RWPE2 (cell line): ENCODE measurements around the gene CACNA1E.

Experiments
- ATAC-seq: fragments of 200-7000 bp; cut with Tn5 transposase; 3 replicates; pipeline ENCODE4 v1.9.1; 2021; ENCODE audit warnings: low read depth
- DNase-seq: peaks from one replicate; pipeline ENCODE4 v3.0.0-alpha.2; 2020; ENCODE audit warnings: low spot score
- H3K27ac ChIP-seq: fragments of 450-650 bp; 2 replicates; pipeline ENCODE4 v1.5.1; 2017; ENCODE audit warnings: mild to moderate bottlenecking; ENCODE audit not compliant: poor library complexity, severe bottlenecking
- H3K27me3 ChIP-seq: fragments of 250-450 bp; sonication (Bioruptor Pico); 2 replicates; pipeline ENCODE4 v1.5.1; 2021; ENCODE audit warnings: mild to moderate bottlenecking, moderate library complexity; ENCODE audit not compliant: insufficient read depth, poor library complexity, severe bottlenecking
- H3K36me3 ChIP-seq: fragments of 250-450 bp; sonication (Bioruptor Pico); 2 replicates; pipeline ENCODE4 v1.5.1; 2020; ENCODE audit warnings: low read depth, mild to moderate bottlenecking, moderate library complexity
- H3K4me1 ChIP-seq: fragments of 250-450 bp; sonication (Bioruptor Pico); 2 replicates; pipeline ENCODE4 v1.5.1; 2021; ENCODE audit warnings: mild to moderate bottlenecking, moderate library complexity; ENCODE audit not compliant: insufficient read depth, poor library complexity, severe bottlenecking
- H3K4me3 ChIP-seq: fragments of 250-450 bp; sonication (Bioruptor Pico); 2 replicates; pipeline ENCODE4 v1.5.1; 2021; ENCODE audit warnings: mild to moderate bottlenecking, moderate library complexity; ENCODE audit not compliant: severe bottlenecking
- H3K9me3 ChIP-seq: fragments of 250-450 bp; sonication (Bioruptor Pico); 2 replicates; pipeline ENCODE4 v1.5.1; 2021; ENCODE audit warnings: mild to moderate bottlenecking, moderate library complexity; ENCODE audit not compliant: severe bottlenecking
- CTCF ChIP-seq: fragments of 450-650 bp; IDR thresholded peaks from one replicate; pipeline ENCODE4 v1.5.1; 2017; ENCODE audit warnings: mild to moderate bottlenecking, moderate library complexity; ENCODE audit not compliant: poor library complexity, severe bottlenecking

CACNA1E gene

GRCh38 chr1:181612100-181612499, 128.8 kb downstream of the CACNA1E start:
- DNase-seq (no peak), ATAC-seq (no peak)
- Histone ChIP-seq H3K4me3 (no peak overlapping the region), H3K27me3 (no peaks in the 10 kb centered on the region), H3K4me1 (no peaks in the 10 kb centered on the region), H3K36me3 (no peaks in the 10 kb centered on the region), H3K9me3 (no peaks in the 10 kb centered on the region), H3K27ac (no peak overlapping the region)
- TF ChIP-seq CTCF: no peak

DNA sequence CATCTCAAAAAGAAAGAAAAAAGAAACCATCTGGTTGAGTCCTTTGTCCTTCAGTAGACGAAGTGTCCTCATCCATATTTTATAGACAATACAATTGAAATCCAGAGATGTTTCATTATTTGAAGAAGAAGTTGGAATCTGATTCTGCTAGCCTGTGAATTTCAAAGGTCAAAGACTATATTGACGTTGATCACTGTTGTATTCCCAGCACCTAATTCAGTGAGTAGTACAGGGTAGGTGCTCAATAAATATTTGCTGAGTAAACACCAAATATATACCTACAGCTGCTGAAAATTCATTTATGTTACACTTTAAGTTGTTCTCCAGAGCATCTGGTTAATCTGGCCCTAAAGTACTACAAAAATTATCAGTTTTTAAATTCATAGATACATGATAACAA, 135.2 kb downstream of the CACNA1E start:
- H3K4me1 ChIP-seq: no peaks in the 10 kb centered on the region
- no peaks in the 10 kb centered on the region for H3K9me3 ChIP-seq
- no peaks in the 10 kb centered on the region for H3K27me3 ChIP-seq
- no peaks in the 10 kb centered on the region for H3K36me3 ChIP-seq
- ATAC-seq (no peak), DNase-seq (no peak)
- H3K4me3 ChIP-seq: no peak overlapping the region
- no peak overlapping the region for H3K27ac ChIP-seq
- TF ChIP-seq CTCF: no peak

GRCh38 chr1:181620183-181620582, 136.9 kb downstream of the CACNA1E start:
- TF ChIP-seq CTCF: no peak
- ATAC-seq: no peak

GRCh38 chr1:181623850-181624249, 140.5 kb downstream of the CACNA1E start:
- Histone ChIP-seq H3K27ac (no peak overlapping the region), H3K36me3 (no peaks in the 10 kb centered on the region), H3K9me3 (no peaks in the 10 kb centered on the region), H3K4me1 (no peaks in the 10 kb centered on the region), H3K4me3 (no peak overlapping the region), H3K27me3 (no peaks in the 10 kb centered on the region)
- DNase-seq (no peak), ATAC-seq (no peak)
- no peak for TF ChIP-seq CTCF

More at GRCh38 chr1:181620183-181620582, 136.9 kb downstream of the CACNA1E start:
- H3K27me3 ChIP-seq: no peaks in the 10 kb centered on the region
- no peaks in the 10 kb centered on the region for H3K9me3 ChIP-seq
- no peaks in the 10 kb centered on the region for H3K36me3 ChIP-seq
- H3K27ac ChIP-seq: no peak overlapping the region
- DNase-seq: no peak
- H3K4me1 ChIP-seq: no peaks in the 10 kb centered on the region
- no peak overlapping the region for H3K4me3 ChIP-seq

- Histone ChIP-seq H3K4me3 (no peak overlapping the region), H3K27me3 (no peaks in the 10 kb centered on the region), H3K27ac (no peak overlapping the region), H3K9me3 (no peaks in the 10 kb centered on the region), H3K36me3 (no peaks in the 10 kb centered on the region), H3K4me1 (no peaks in the 10 kb centered on the region)
- TF ChIP-seq CTCF: no peak
- ATAC-seq (no peak), DNase-seq (no peak)
Measured at GRCh38 chr1:181626279-181626938, 143.1 kb downstream of the CACNA1E start.
